GM23338 (cell line): ENCODE results near the gene CLEC17A.

Source experiments
- CREB1 ChIP-seq: fragments of 250-450 bp; sonication (Bioruptor Pico); IDR thresholded peaks from 2 replicates; pipeline ENCODE4 v1.5.0; 2020; ENCODE audit warnings: low read depth, mild to moderate bottlenecking, moderate library complexity
- CTCF ChIP-seq, 2 experiments: fragments of 200-600 bp in 1 of 2; sonication (generic) in 1 of 2; conservative IDR thresholded peaks; 2 replicates each; pipeline versions ENCODE4 v1.5.1 to v1.6.1; 2016 to 2017; ENCODE audit warnings: antibody characterized with exemption in 2 of 2, low read depth in 2 of 2, mild to moderate bottlenecking in 2 of 2, moderate library complexity in 1 of 2
- ETS1 ChIP-seq: IDR thresholded peaks from 2 replicates; pipeline ENCODE4 v1.6.1; 2016; ENCODE audit warnings: antibody characterized with exemption
- EZH2 ChIP-seq: fragments of 200-600 bp; sonication (generic); IDR thresholded peaks from one replicate; pipeline ENCODE4 v1.8.0; 2017; ENCODE audit warnings: antibody characterized with exemption, mild to moderate bottlenecking, low read depth; ENCODE audit not compliant: unreplicated experiment
- EZH2phosphoT487 ChIP-seq: fragments of 200-600 bp; sonication (generic); IDR thresholded peaks from one replicate; pipeline ENCODE4 v1.8.1; 2018; ENCODE audit warnings: antibody characterized with exemption; ENCODE audit not compliant: unreplicated experiment
- JUNB ChIP-seq: IDR thresholded peaks from one replicate; pipeline ENCODE4 v1.6.1; 2016; ENCODE audit warnings: antibody characterized with exemption; ENCODE audit not compliant: unreplicated experiment
- NANOG ChIP-seq: IDR thresholded peaks from 2 replicates; pipeline ENCODE4 v1.6.1; 2016; ENCODE audit warnings: antibody characterized with exemption, borderline replicate concordance
- POLR2AphosphoS5 ChIP-seq: IDR thresholded peaks from 2 replicates; pipeline ENCODE4 v1.6.1; 2016; ENCODE audit warnings: antibody characterized with exemption, low read depth
- REST ChIP-seq: IDR thresholded peaks from one replicate; pipeline ENCODE4 v1.6.1; 2018; ENCODE audit warnings: antibody characterized with exemption; ENCODE audit not compliant: unreplicated experiment
- STAT1 ChIP-seq: IDR thresholded peaks from one replicate; pipeline ENCODE4 v1.6.1; 2016; ENCODE audit warnings: antibody characterized with exemption; ENCODE audit not compliant: unreplicated experiment
- ZNF114 ChIP-seq: fragments of 250-450 bp; sonication (Bioruptor Pico); IDR thresholded peaks from 2 replicates; pipeline ENCODE4 v1.5.0; 2020; ENCODE audit warnings: mild to moderate bottlenecking, moderate library complexity
- ZNF331 ChIP-seq: fragments of 250-450 bp; sonication (Bioruptor Pico); IDR thresholded peaks from 2 replicates; pipeline ENCODE4 v1.5.0; 2020; ENCODE audit warnings: low read depth, mild to moderate bottlenecking, moderate library complexity
- TF ChIP-seq, protein P1 (sequence below): fragments of 250-450 bp; sonication (Bioruptor Pico); IDR thresholded peaks from 2 replicates; pipeline ENCODE4 v1.5.0; 2020; ENCODE audit warnings: mild to moderate bottlenecking, moderate library complexity

- TF ChIP-seq CTCF (conservative IDR thresholded peaks at IDR 0.05; ENCODE audit: low read depth in 2 of 2) (no peak), POLR2AphosphoS5 (no peak), JUNB (no peak), ZNF114 (CRISPR knock-in tag) (no peak), EZH2 (no peak), REST (no peak), EZH2phosphoT487 (no peak), CREB1 (CRISPR knock-in tag) (no peak), ETS1 (no peak), STAT1 (no peak), ZNF331 (CRISPR knock-in tag) (no peak), NANOG (no peak)
- TF ChIP-seq, protein P1, sequence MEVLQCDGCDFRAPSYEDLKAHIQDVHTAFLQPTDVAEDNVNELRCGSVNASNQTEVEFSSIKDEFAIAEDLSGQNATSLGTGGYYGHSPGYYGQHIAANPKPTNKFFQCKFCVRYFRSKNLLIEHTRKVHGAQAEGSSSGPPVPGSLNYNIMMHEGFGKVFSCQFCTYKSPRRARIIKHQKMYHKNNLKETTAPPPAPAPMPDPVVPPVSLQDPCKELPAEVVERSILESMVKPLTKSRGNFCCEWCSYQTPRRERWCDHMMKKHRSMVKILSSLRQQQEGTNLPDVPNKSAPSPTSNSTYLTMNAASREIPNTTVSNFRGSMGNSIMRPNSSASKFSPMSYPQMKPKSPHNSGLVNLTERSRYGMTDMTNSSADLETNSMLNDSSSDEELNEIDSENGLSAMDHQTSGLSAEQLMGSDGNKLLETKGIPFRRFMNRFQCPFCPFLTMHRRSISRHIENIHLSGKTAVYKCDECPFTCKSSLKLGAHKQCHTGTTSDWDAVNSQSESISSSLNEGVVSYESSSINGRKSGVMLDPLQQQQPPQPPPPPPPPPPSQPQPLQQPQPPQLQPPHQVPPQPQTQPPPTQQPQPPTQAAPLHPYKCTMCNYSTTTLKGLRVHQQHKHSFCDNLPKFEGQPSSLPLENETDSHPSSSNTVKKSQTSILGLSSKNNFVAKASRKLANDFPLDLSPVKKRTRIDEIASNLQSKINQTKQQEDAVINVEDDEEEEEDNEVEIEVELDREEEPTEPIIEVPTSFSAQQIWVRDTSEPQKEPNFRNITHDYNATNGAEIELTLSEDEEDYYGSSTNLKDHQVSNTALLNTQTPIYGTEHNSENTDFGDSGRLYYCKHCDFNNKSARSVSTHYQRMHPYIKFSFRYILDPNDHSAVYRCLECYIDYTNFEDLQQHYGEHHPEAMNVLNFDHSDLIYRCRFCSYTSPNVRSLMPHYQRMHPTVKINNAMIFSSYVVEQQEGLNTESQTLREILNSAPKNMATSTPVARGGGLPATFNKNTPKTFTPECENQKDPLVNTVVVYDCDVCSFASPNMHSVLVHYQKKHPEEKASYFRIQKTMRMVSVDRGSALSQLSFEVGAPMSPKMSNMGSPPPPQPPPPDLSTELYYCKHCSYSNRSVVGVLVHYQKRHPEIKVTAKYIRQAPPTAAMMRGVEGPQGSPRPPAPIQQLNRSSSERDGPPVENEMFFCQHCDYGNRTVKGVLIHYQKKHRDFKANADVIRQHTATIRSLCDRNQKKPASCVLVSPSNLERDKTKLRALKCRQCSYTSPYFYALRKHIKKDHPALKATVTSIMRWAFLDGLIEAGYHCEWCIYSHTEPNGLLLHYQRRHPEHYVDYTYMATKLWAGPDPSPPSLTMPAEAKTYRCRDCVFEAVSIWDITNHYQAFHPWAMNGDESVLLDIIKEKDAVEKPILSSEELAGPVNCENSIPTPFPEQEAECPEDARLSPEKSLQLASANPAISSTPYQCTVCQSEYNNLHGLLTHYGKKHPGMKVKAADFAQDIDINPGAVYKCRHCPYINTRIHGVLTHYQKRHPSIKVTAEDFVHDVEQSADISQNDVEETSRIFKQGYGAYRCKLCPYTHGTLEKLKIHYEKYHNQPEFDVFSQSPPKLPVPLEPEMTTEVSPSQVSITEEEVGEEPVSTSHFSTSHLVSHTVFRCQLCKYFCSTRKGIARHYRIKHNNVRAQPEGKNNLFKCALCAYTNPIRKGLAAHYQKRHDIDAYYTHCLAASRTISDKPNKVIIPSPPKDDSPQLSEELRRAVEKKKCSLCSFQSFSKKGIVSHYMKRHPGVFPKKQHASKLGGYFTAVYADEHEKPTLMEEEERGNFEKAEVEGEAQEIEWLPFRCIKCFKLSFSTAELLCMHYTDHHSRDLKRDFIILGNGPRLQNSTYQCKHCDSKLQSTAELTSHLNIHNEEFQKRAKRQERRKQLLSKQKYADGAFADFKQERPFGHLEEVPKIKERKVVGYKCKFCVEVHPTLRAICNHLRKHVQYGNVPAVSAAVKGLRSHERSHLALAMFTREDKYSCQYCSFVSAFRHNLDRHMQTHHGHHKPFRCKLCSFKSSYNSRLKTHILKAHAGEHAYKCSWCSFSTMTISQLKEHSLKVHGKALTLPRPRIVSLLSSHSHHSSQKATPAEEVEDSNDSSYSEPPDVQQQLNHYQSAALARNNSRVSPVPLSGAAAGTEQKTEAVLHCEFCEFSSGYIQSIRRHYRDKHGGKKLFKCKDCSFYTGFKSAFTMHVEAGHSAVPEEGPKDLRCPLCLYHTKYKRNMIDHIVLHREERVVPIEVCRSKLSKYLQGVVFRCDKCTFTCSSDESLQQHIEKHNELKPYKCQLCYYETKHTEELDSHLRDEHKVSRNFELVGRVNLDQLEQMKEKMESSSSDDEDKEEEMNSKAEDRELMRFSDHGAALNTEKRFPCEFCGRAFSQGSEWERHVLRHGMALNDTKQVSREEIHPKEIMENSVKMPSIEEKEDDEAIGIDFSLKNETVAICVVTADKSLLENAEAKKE (CRISPR knock-in tag) = no peak
Observed at GRCh38 chr19:14545716-14546082, 37.2 kb upstream of the CLEC17A start.
